Raji (cell line): ENCODE results near the gene FBXL13.

ENCODE experiments used
- POLR2A ChIP-seq: IDR thresholded peaks from 2 replicates; pipeline ENCODE4 v1.6.1; 2011; ENCODE audit warnings: low read depth, low read length, control low read depth; ENCODE audit not compliant: insufficient read depth

The FBXL13 gene

DNA sequence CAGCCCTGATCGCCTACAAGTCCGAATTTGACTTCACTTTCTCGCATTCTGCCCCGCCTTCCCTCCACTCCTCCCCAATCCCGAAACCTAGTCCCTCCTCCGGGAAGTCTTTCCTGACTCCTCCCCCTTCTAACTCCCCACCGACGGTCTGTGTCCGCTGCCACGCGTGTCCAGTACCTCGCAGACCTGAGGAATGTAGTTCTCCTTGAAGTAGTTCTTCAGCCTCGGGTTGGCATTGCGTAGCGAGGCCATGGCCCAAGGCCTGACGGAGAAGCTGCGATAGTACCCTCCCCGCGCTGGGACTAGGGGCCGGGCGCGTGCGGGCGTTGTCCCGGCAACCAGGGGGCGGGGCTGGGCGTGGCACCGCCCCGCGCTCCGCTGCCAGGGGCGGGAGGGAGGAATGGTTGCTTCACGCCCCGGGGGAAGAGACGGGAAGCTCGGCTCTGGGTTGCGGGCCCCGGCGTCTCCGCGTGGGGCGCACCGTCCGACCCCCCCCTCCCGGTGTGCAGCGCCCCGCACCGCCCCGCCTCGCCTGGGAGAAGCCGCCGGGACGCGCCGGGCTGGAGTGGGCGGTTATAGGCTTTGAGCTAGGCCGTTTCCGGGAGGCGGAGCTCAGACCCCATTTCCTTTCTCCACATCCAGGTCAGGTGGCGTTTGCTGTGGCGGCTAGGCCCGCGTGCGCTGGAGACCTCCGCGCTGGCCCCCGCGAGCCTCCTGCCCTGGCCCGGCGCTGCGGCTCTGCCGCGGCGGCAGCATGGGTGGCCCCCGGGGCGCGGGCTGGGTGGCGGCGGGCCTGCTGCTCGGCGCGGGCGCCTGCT, at the start of gene FBXL13, which contains the start of gene ARMC10:
Gene FBXL13 (minus strand): TSS at position 278 of the 818 bp plus-strand sequence.
Gene ARMC10 (plus strand): TSS at position 622 of the 818 bp plus-strand sequence. CDS start 133 bp downstream, at position 755.
- peak; percentile 91 for TF ChIP-seq POLR2A

DNA sequence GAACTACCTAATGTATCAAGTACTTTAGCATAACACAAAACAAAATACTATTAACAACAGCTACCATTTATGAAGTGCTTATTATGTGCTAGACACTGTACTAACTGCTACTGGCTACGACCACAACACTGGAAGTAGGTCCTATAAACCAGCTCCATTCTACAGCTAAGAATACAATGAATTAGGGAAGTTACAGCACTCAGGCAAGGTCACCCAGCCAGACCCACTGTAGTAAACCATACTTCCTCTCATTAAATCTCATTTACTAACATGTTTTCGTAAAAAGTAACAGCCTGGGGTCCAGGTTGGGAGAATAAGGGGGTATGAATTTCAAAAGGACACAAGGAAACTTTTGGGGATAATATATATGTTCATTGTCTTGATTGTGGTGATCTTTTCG, 48.9 kb upstream of the FBXL13 start:
- no peak for TF ChIP-seq POLR2A

DNA sequence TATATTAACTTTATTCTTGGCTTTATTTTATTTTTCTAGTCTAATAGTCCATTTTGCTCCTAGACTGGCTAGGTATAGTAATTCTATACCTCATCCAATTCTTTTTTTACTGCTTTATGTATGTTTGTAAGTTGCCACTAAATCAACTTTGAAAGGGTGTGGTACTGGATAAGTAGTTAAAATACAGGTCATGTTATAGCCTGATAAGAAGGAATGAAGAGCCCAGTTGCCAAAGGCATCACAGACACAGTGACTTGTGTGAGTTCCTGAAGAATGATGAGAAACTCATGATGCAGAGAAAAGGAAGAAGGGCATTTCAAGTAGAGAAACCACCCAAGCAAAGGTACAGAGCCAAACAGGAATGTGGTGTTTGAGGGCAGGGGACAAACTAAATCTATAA, 47.0 kb upstream of the FBXL13 start:
- TF ChIP-seq POLR2A, result no peak

DNA sequence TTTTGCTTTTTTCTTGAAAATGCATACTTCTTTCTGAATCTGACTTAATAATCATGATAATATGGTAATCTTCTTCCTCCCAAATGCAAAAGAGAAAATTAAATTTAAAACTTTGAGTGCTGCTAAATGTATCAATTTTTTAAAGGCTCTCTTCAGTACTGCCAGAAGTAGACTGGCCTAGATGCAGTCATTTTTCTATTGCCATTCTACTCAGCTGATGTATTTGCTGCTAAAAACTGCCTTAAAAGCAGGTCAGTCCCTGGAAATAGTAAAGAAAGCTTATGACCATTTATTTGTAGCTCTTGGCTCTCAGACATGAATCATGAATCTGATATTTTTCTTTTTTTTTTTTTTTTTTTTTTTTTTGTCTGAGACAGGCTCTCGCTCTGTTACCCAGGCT, 45.8 kb upstream of the FBXL13 start:
- no peak for TF ChIP-seq POLR2A

DNA sequence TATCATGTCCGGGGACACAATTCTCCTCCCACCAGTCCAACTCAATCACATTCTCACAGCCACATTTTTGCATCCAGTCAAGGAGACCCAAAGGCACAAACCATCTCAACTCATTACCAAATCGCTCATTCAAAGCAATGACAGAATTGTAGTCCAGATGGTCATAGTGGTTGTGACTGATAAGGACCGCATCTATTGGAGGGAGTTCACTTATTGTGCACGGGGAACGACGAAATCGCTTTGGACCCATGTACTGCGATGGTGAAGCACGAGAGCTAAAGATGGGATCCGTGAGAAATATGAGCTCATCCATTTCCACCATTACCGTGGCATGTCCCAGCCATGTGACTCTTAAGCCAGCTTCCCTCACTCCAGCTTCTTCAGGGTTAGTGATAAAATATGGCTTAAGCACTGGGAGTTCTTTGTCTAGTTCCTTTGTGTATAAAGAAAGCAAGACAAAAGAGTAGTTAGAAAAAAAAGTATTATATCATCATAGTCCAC, 45.2 kb upstream of the FBXL13 start:
- no peak for TF ChIP-seq POLR2A

DNA sequence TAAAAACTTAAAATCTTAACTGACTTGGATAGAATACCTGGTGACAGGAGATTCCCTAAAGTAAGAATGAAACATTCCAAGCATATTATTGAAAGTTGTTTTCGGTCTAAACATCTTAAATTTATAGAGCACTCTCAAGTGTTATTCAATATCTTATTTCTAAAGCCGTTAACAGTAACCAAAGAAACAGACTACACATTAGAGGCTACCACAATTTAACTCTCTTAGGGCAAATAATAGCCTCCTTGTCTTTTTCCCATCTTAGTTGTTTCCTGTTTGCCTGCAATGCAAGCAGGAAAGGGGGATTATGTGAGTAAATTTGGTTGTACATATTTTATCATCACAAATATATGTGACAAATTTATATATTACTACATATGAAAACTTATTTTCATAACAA, 42.9 kb upstream of the FBXL13 start:
- TF ChIP-seq POLR2A, result no peak

DNA sequence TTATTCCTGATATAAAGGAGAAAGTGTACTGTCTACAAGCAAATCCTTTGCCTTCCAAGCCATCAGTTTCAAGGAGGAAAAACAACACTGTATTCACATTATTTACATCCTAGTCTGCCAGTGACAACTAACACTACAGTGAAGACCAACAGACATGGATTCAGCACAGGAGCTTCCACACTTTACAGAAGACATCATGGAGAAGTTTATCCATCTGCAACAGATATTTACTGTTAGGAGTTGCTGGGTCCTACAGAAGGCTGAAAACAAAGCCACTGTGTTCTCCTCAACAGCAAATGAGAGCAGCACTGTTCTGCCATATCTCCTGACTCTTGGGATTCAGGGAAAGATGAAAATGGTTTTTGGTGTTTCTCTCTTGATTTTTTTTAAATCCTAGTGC, 42.4 kb upstream of the FBXL13 start:
- no peak for TF ChIP-seq POLR2A

DNA sequence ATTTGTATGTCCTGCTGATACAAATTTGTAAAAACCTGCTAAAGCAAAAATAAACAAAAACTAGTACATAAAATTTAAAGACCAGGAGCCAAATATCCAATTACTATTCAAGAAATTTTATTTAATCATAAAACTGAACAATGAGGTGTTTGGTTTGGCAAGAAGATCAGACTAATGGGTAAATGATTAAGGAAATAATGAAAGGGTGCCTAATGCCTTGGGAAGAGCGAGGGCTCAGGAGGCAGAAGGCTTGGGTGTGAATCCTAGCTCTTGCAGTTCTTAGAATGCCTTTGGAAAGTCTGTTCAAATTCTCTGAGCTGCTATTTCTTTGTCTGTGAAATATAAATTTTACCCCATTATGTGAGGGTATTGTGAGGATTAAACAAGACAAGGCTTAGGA, 41.9 kb upstream of the FBXL13 start:
- no peak for TF ChIP-seq POLR2A

DNA sequence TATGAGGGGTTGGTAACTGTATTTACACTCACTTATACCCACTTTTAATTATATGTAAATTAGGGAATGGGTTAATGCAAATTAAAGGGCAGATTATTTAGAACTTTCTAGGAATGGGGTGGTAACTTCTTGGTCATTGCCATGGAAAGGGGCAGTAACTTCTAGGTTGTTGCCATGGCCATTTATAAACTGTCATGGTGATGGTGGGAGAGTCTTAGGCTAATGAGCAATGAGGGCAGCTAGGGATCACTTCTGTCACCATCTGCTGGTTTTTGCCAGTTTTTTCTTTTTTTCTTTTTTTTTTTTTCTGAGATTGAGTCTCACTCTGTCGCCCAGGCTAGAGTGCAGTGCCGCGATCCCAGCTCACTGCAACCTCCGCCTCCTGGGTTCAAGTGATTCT, 41.2 kb upstream of the FBXL13 start:
- TF ChIP-seq POLR2A, result no peak

DNA sequence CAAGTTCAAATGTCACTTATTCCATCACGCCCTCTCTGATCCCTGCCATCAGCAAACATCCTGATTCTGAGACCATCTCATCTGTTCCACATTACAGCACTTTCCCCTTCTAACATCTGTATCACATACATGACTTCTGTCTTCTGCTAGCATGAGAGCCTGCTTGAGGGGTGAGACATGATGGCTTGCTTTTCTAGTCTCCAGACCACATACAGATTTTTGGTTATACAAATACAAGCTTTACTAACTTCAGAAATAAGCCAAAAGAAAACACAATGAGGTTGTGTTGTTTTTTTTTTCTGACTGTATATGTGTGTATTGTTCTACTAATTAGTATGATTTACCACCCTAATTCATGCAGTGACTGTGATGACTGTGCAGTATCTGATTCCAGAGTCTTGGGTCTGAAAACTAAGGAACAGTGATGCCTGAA, 40.0 kb upstream of the FBXL13 start:
- no peak for TF ChIP-seq POLR2A

DNA sequence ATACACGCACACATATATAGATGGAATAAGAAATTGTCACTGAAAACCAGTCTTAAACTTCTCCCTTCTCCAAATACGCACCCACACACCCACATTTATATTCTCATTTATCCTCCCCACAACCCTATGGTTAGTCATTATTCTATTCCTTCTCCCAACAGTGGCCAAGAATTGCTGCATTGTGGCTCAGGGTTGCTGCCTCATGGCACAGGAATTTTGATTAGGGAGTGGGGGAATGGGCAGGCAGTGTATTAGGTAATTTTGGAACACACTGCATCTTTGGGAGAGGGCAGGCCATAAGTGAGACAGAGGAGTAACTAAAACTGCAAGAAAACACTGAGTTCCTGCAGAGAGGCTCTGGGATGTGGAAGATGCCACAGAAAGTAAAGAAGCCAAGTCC, 38.6 kb upstream of the FBXL13 start:
- no peak for TF ChIP-seq POLR2A

DNA sequence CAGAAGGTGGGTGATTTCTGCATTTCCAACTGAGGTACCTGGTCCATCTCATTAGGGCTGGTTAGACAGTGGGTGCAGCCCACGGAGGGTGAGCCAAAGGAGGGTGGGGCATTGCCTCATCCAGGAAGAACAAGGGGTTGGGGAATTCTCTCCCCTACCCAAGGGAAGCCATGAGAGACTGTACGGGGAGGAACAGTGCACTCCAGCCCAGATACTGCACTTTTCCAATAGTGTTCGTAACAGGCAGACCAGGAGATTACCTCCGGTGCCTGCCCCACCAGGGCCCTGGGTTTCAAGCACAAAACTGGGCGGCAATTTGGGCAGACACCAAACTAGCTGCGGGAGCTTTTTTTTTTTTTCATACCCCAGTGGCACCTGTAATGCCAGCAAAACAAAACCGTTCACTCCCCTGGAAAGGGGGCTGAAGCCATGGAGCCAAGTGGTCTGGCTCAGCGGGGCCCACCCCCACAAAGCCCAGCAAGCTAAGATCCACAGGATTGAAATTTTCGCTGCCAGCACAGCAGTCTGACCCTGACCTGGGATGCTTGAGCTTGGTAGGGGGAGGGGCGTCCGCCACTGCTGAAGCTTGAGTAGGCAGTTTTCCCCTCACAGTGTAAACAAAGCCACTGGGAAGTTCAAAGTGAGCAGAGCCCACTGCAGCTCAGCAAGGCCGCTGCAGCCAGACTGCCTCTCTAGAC, 31.6 kb upstream of the FBXL13 start:
- no peak for TF ChIP-seq POLR2A

DNA sequence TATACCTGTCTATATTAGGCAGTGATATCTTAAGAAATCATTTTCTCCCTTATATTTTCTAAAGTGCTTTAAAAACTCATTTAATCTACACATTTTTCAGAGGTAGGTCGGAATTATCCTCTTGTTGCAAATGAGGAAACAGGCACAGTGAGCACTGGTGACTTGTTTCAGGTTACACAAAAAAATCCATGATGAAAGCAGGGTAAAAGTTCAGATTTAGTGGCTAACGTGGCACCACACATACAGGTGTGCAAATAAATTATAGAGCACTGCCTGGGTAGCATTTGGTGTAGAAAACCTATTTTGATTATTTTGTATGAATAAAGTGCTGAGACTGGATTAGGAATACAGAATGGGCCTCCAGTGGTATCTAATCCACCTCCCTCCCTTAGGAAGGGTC, 26.9 kb upstream of the FBXL13 start:
- TF ChIP-seq POLR2A, result no peak

DNA sequence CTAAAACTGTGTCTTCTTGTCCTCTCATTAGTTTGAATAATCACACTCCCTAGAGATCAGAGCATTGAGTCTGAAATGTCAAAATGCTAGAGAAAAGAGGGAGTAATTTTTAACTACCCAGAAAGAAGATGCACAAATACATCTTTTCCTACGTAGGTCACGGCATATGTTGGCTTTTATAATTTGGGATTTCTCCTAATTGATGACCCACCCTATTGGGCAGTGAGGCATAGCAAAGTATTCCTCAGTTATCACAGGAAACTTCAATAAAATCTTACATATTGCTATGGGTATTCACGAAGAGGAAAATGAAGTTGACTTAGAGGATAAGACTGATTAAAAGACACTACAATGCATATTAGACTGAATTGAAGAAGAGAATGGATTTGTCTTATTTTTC, 25.8 kb upstream of the FBXL13 start:
- no peak for TF ChIP-seq POLR2A

DNA sequence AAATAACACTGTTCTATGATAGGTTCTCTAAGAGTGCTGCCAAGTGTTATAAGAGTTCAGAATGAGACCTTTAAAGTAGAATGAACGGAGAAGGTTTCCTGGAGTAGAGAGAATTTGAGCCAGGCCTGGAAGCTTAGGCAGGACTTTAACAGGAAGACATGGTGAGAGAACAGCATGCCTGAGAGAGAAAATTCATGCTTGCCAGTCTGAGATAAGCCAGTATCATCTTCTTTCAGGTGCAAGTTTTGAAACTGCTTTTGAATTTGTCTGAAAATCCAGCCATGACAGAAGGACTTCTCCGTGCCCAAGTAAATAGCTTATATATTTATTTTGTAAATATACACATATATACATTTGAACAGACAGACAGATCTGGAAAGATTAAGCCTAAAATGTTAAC, 22.4 kb upstream of the FBXL13 start:
- TF ChIP-seq POLR2A, result no peak

DNA sequence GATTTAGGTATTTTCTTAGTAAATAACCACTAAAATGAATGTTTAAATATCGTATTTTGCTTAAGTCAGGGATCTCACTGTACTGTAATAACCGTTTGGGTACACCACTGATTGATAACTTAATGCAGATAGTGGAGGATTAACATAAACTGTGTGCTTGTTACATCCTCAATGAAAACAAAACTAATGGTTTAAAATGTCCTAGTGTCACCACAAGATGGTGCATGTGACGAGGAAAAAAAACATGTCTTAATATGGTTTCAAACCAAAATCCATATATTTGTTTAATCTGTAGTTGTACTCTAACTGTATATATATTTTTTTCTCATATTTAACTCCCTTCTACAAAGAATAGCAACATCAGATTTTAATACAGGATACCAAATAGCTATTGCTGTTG, 19.5 kb upstream of the FBXL13 start:
- TF ChIP-seq POLR2A, result no peak
